KG1 (cell line): Measurements from ENCODE around the gene GLI2.

Experiments used
- DNase-seq: peaks from one replicate; lab custom pipeline; 2025; lab: John Stamatoyannopoulos, UW

The GLI2 gene

DNA sequence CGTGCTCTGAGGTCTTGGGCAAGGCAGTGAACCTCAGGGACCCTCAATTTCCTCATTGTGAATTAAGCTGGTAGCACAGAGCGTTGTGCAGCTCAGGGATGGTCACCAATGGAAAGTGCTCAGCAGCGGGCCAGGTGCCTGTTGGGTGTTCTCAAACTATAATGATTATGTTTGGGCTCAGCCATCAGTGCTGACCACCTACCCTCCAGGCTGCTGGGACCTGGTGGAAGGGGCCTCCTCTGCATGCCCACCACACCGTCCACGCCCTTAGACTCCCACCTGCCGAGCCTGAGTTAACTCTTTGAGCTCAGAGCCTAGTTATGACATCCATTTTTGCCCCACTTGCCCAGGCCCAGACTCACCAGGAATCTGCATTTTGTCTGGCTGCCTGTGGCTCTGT, 35.0 kb downstream of the GLI2 start:
- DNase-seq = no peak

DNA sequence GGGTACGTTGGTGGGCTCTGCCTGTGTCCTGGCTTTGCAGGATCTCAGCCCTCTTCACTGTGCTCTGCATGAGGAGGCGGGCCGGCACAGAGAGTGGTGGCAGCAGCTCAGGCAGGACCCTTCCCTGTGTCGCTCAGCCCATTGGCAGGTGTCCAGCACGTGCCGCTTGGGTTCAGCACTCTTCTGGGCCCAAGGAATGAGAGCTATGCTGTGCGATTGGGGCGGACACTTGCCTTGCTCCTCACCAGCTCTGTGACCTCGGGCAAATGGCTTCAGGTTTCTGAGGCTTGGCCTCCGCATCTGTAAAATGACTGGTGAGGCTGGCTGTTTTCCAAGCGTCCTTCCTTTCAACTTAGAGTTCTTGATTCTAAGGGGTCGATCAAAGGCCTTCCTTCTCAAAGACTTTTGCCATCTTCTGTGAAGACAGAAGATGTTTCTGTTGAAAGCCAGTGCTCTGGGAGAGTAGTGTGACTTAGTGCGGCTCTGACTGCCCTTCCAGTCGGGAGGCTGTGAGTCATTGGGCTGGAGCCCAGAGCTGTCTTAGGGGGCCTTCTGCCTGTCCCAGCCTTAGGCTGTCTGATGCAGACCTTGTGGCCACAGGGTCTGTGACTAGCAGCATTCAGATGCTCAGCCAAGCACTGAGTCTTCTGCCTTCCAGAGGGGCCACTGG, 35.6 kb downstream of the GLI2 start:
- no peak for DNase-seq

DNA sequence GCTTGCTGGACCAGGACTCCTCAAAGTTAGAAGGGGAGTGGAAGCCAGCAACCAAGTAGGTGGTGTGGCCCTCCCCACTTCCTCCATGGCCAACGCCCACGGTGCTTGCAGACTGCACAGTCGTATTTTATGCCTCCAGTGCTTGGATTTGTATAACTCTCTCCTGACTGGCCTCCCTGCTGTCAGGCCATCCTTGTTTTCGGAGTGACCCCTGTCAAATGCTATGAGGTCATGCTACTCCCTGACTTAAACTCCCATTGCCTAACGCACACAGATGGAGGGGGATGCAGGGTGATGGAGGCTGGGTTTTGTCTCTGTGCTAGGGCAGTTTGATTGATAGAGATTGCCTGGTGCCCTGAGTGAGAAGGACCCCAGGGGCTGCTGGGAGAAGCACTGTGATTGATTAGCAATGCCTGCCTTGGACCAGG, 36.1 kb downstream of the GLI2 start:
- DNase-seq = no peak

- DNase-seq = no peak
Observed at GRCh38 chr2:120772261-120772660, 36.6 kb downstream of the GLI2 start.

- no peak for DNase-seq
Observed at GRCh38 chr2:120773186-120773800, 37.6 kb downstream of the GLI2 start.

DNA sequence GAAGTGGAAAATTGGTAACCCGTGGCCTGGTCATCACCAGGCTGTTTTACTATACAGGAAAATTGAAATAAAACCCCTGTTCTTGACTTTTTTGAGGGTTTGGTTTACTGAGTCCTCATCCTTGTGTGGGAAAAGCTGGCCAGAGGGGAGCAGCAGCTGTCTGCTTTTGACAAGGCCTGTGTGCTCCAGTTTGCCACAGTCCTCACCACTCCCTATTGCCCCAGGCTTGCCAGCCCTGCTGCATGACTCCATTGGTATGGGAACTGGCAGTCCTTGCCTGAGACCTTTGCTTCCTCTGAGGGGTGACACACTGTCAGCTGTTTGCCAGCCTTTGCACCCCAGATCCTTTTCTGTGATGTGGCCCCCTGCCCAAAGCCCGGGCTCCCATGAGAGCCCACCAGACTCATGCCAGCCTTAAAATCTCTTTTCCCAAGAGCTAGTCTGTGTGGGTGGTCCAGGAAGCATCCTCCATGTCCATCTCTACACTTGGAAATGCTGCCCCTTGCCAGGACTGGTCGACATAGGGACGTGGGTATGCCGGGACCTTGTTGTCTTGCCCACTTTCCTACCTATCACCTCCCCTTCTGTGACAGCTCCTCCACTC, 39.0 kb downstream of the GLI2 start:
- no peak for DNase-seq

DNA sequence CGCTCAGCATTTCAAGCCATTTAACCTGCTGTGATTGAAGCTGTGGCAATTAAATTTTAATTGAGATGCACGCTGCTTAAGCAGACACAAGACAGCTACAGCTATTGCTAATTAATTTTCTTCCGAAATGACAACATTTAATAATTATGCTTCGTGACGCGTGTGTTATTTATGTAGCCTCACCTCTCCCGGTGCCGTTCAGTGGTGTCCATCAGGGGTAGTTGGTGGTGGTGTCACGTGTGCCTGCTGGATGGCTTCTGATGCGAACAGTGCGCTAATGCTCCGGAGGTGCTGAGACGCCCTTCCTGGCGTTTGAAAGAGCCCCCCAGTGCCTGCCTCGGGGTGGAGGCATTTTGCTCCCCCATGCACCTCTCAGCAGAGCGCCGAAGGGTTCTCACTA, 39.5 kb downstream of the GLI2 start:
- DNase-seq = no peak

GRCh38 chr2:120775801-120776589, 40.3 kb downstream of the GLI2 start:
- no peak for DNase-seq

GRCh38 chr2:120776649-120777048, 41.0 kb downstream of the GLI2 start:
- no peak for DNase-seq

GRCh38 chr2:120777170-120777751, 41.6 kb downstream of the GLI2 start:
- no peak for DNase-seq

GRCh38 chr2:120777787-120778186, 42.1 kb downstream of the GLI2 start:
- no peak for DNase-seq

- DNase-seq = no peak
Observed at GRCh38 chr2:120778244-120778643, 42.6 kb downstream of the GLI2 start.

GRCh38 chr2:120779781-120780283, 44.2 kb downstream of the GLI2 start:
- DNase-seq = no peak

DNA sequence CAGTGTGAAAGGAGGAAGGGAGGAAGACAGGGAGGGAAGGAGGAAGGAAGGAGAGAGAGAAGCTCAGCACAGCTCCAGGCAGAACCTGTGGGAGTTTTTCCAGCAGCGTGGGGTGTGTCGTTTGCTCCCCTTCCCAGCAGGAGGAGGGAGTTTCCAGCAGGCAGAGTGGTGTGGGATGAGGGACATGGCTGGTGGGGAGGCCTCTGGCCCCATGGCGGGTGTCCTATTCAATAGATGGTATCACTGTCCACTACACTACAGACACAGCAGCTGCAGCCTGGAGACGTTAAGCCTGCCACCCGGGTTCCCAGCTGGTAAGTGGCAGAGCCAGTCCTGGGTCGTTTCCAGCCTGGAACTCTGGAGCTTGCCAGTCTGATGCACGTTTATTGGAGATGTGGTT, 44.7 kb downstream of the GLI2 start:
- no peak for DNase-seq

DNA sequence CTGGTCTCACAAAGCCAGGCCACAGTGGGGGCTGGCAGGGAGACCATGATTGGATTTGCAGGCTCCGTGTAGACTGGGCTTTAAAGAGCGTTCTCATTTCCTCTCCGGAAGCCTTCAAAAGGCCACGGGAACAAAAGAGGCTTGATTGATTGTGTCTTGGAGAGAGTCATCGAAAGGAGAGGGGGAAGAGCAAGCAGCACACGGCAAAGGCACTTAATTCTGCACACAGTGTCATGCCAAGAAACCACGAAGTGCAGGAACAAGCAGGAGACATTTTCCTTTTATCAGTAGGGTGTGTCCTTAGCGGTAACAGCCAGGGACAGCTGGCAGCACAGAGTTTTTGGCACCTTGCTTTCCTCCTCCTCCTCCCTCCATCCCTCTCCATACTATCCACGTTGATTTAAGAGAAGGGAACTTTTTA, 47.7 kb downstream of the GLI2 start:
- no peak for DNase-seq

GRCh38 chr2:120783969-120784372, 48.3 kb downstream of the GLI2 start:
- DNase-seq = no peak
